ENCODE data around the gene MROH8.
A peak's percentile ranks its signal among the peaks of the same experiment; 100 is the strongest.
"Not testable (repeated sequence)": the region's sequence is repeated elsewhere in the genome, so short reads cannot be mapped to it uniquely, and the experiment has no call there.

The MROH8 gene

GRCh38 chr20:37090407-37090806 is 88.9 kb downstream of the MROH8 start:
- DNase-seq (ENCODE audit: low spot score): no peak

DNA sequence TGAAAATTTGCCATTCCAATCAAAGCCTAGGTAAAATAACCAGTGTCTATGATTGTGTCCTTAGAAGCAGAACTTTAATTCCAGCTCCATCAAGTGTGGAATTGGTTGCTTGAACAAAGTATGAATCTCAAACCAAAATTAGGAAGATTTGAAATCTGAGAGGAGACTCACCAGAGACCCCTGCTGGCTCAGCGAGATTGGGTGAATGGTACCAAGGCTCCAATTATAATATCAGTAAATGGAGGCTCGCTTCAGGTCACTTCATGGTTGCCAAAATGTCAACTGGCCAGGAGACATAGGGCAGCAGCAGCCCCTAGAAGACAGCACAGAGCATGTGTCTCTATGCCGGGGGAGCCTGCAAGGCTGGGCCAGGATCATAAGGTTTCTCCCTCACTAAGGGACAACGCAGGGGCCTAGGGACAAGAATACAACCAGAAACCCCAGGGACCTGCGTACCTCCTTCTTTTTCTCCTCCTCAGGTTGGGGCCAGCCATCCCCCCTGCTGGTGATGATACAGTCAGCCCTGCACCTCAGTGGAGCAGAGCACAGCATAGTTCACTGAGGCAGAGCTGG is 97.5 kb downstream of the MROH8 start:
- DNase-seq (ENCODE audit: low spot score): no peak

GRCh38 chr20:37077009-37077408 is 102.3 kb downstream of the MROH8 start:
- DNase-seq (ENCODE audit: low spot score): no peak

- no peak for DNase-seq (ENCODE audit: low spot score)
Observed at GRCh38 chr20:37075932-37076685, 103.2 kb downstream of the MROH8 start.

DNA sequence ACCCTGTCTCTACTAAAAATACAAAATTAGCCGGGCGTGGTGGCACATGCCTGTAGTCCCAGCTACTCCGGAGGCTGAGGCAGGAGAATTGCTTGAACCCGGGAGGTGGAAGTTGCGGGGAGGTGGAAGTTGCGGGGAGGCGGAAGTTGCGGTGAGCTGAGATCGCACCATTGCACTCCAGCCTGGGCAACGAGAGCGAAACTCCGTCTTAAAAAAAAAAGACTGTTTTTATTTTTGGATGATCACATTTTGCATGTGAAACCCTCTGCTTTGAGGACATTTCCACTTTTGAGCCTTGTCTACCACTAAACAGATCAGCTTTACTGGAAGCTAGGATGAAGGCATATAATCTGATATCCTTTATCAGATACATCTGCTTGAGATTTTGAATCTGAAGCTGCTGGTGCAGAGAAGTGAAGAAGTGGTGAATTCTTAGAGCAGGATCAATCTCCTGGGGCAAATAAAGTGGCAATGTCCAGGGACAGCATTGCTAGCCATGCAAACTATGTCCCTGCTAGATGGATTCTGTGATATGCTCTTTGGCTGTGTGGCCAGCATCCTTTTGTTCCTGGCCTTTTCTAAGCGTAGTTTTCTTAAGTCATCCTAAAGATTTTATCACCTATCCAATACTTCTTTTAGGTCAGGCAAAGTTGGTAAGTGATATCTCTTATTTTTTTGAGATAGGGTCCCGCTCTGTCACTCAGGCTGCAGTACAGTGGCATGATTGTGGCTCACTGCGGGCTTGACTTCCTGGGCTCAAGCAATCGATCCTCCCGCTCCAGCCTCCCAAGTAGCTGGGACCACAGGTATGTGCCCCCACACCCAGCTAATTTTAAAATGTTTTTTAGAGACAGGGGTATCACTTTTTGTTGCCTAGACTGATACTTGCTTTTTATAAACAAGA is 106.8 kb downstream of the MROH8 start:
- no peak for DNase-seq (ENCODE audit: low spot score)

- peak; percentile 49 for DNase-seq (ENCODE audit: low spot score)
Observed at GRCh38 chr20:37071481-37071911, 107.9 kb downstream of the MROH8 start.

DNA sequence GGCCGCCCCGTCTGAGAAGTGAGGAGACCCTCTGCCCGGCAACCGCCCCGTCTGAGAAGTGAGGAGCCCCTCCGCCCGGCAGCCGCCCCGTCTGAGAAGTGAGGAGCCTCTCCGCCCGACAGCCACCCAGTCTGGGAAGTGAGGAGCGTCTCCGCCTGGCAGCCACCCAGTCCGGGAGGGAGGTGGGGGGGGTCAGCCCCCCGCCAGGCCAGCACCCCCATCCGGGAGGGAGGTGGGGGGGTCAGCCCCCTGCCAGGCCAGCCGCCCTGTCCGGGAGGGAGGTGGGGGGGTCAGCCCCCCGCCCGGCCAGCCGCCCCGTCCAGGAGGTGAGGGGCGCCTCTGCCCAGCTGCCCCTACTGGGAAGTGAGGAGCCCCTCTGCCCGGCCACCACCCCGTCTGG is 109.8 kb downstream of the MROH8 start:
- DNase-seq (ENCODE audit: low spot score): not testable (repeated sequence)

- DNase-seq (ENCODE audit: low spot score): no peak
Observed at GRCh38 chr20:37066168-37066567, 113.2 kb downstream of the MROH8 start.

DNA sequence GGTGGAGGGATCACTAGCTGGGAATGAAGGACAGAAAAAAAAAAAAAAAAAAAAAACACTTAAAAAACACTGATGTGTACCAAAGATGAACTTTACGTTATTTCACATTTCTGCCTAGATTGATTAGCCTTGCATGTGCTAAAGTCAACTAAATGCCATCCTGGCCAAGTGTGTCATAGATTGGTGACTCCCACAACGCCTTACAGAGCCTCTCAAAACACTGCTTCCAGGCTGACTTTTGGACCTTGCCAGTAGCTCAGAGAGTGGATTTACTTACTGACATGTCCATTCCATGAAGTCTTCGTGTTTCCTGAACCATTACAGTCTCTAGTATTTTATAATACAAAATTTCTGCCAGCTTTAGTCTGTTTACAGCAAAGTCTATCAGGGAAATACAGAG is 124.1 kb downstream of the MROH8 start:
- DNase-seq (ENCODE audit: low spot score): no peak

DNA sequence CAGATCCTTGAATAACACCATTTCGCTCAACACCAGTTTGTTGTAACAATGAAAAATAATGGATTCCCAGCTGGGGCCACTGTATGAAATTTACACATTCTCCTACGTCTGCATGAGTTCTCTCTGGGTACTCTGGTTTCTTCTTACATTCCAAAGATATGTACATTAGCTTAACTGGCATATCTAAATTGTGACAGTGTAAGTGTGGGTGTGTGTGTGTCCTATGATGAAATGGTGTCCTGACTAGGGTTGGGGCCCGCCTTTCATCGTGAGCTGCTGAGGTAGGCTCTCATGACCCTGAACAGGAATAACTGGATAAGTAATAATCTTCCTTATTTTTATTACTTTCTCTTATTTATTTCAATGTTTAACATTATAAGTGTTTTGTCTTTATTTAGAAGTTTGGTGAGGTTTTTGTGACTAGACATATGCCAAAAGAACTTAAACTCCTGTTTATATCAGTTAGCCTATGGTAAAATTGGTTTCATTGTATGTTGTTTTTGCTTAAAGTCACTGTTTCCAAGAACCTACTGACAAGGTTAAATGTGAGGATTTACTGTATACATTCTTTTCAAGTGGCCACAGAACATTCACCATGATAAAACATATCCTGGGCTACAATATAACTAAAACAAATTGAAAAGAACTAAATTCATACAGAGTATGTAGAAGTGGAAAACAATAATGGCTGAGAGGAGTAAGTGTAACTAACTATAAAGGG is 126.0 kb downstream of the MROH8 start:
- DNase-seq (ENCODE audit: low spot score): no peak
